ENCODE data around the gene ZC2HC1C.
A peak's percentile ranks its signal among the peaks of the same experiment; 100 is the strongest.
"Not testable (repeated sequence)": the region's sequence is repeated elsewhere in the genome, so short reads cannot be mapped to it uniquely, and the experiment has no call there.

Gene ZC2HC1C

DNA sequence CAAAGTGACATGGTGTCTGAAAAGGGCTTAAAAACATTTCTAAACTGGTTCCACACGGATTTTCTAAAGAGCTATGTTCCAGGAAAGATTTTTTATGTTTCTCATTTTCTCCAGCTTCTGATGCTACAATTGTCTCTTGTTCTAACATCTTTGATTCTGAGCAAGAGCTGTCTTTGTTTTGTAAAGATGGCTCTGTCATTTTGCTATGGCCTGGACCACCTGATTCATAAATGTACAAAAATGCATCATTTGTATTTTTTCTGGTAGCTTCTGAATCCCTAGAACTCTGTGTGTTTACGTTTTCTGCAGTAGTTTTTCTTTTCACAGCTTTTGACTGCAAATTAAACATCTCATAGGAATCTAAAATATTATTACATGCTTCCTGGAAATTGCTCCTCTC lies 21.3 kb upstream of the ZC2HC1C start:
- Mint-ChIP-seq H3K4me1 (ENCODE audit: low read depth) (peaks cover 73% of the 10 kb centered on the region), H3K36me3 (ENCODE audit: low read depth) (peaks cover 65% of the 10 kb centered on the region)

DNA sequence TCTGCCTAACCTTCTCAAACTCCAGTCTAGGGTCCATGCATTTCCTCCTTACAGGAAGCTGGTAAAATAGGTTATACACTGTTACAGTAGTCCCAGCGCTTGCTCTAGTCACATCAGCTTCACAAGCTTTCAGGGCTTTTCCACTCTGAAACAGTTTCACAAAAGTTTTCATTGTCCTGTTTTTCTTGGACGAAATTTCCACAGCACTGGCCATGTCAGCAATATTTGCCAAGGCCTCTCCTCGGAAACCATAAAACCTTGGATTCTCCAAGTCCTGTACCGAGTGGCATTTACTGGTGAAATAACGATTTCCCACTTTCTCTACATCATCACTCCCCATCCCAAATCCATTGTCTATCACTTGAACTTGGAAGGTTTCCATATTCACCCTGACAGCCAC lies 20.3 kb upstream of the ZC2HC1C start:
- Mint-ChIP-seq H3K4me3 (peak overlapping the region; percentile 89), H3K36me3 (ENCODE audit: low read depth) (peaks cover 68% of the 10 kb centered on the region), H3K27ac (no peak overlapping the region), H3K27me3 (no peaks in the 10 kb centered on the region), H3K9me3 (no peaks in the 10 kb centered on the region), H3K4me1 (ENCODE audit: low read depth) (peaks cover 77% of the 10 kb centered on the region)

More for the DNA sequence above, 21.3 kb upstream of the ZC2HC1C start:
- no peak overlapping the region for H3K4me3 Mint-ChIP-seq
- H3K27ac Mint-ChIP-seq, result no peak overlapping the region
- no peaks in the 10 kb centered on the region for H3K27me3 Mint-ChIP-seq
- no peaks in the 10 kb centered on the region for H3K9me3 Mint-ChIP-seq

DNA sequence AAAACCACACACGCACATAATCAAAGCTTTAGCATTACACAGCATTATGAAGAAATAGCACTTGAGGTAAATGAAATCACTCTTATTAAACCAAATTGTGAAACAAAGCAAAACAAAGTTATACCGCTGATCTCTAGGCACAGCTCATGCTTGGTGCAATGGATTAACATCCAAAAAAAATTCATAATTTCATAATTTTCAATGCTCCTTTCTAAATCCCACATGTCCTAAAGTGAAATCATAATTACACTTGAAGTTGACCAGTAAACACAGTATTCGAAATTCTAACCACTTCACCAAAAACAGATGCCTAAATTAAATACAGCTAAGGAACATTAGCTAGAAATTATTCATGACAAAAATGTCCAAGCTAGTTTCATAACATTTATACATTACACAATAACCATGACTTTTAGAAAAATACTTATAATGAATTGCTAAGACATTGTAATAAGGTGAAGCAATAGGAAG lies 19.7 kb upstream of the ZC2HC1C start:
- Mint-ChIP-seq H3K27ac (no peak overlapping the region), H3K27me3 (no peaks in the 10 kb centered on the region), H3K4me1 (ENCODE audit: low read depth) (peaks cover 71% of the 10 kb centered on the region)

DNA sequence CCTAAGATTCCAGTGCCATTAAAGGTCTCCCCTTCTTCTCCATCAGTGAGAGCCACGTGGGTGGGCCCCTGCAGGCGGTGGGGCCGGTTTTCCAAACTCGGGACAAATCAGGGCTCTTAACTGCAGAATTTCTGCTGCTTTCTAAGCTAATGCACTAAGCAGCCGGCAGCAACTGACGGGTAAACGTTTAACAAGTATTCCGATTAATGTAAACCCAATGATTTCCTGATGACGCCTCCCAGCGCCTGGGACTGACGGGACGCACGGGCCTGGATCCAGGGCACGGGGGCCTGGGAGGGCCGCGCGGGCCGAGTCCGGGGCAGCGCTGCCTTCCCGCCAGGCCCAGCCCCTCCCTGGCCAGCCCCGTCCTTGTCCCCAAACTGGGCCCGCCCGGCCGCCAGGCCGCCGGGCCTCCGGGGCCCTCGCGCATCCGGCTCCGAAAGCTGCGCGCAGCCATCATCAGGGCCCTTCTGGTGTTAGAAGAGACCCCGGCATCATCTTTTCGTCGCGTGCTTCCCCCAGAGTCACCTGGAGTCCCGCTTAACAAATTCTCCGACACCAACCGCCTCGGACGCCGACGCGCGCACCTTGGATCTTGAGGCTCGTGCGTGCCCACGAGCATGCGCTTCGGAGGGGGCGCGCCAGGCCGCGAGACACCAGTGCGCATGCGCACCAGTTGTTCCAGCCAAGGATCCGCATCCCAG lies 18.4 kb upstream of the ZC2HC1C start, which contains the start of gene MLH3:
Gene MLH3, minus strand, starts transcription at position 616 of the 704 bp plus-strand sequence. CDS start 1,812 bp downstream, outside the sequence.
- peak within 1 kb of the TSS; percentile 95 for H3K27ac Mint-ChIP-seq
- H3K36me3 Mint-ChIP-seq (ENCODE audit: low read depth), result peaks cover 74% of the 10 kb centered on the region
- H3K9me3 Mint-ChIP-seq, result no peaks in the 10 kb centered on the region
- peaks cover 66% of the 10 kb centered on the region for H3K4me1 Mint-ChIP-seq (ENCODE audit: low read depth)
- peak within 1 kb of the TSS; percentile 89 for H3K4me3 Mint-ChIP-seq
- no peaks in the 10 kb centered on the region for H3K27me3 Mint-ChIP-seq

More for the DNA sequence above, 19.7 kb upstream of the ZC2HC1C start:
- Mint-ChIP-seq H3K9me3 (no peaks in the 10 kb centered on the region), H3K4me3 (peak overlapping the region; percentile 89), H3K36me3 (ENCODE audit: low read depth) (peaks cover 67% of the 10 kb centered on the region)

DNA sequence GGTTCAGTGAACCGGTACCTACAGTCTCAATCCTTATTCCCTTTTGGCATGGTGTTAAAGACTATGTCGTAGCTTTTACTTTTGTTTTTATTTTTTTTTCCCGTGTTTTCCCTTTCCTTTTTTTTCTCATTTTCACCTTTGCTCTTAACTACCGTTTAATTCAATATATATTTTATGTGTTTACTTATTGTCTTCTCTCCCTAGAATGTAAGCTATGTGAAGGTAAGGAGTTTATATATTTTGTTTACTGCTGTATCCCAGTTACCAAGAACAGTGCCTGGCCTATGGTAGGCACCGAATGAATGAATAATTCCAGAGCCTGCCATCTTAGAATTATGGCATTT lies 17.9 kb upstream of the ZC2HC1C start:
- Mint-ChIP-seq H3K4me3 (peak overlapping the region; percentile 89), H3K9me3 (no peaks in the 10 kb centered on the region), H3K36me3 (ENCODE audit: low read depth) (peaks cover 75% of the 10 kb centered on the region), H3K27me3 (no peaks in the 10 kb centered on the region), H3K27ac (peak overlapping the region; percentile 95), H3K4me1 (ENCODE audit: low read depth) (peaks cover 66% of the 10 kb centered on the region)

DNA sequence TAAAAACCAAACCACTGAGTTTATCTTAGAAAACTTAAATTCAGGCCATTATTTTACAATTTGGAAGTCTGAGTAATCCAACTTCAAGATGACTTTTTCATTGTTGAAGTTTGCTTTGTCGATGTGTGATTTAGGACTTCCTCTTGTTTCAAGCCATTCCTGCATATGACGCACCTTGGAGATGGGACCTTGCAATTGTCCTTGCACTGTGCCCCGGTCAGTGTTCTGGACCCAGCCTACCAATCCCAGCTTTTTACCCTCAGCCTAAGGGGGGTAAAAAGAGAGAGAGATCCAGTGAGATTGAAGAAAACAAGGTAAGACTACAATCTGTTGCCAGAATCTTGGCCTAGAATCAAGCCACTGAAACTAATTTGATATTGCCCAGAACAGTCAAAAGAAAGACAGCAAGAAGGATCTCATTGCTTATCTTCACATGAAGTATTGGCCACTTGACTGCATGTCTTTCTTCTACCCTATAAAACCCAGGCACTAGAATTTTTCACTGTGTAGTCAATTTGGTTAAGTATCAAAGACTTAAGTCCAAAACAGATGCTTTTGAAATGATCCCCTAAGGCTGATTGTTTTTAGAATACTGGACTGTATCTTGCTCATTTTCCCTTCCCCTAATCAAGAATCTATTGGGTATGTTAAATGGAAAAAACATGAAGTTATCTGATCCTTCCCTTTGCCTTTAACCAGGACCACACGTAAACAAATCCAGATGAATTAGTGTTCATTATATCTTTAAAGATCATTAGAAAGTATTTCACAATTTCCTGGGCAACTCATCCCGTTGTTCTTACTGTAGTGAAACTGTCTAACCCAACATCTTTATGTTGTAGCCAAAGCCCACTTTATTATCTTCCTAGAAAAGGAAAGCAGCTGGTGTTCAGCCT lies 15.8 kb upstream of the ZC2HC1C start:
- Mint-ChIP-seq H3K36me3 (ENCODE audit: low read depth) (peaks cover 59% of the 10 kb centered on the region), H3K27ac (no peak overlapping the region), H3K9me3 (no peaks in the 10 kb centered on the region), H3K27me3 (no peaks in the 10 kb centered on the region), H3K4me1 (ENCODE audit: low read depth) (peaks cover 46% of the 10 kb centered on the region), H3K4me3 (no peak overlapping the region)

DNA sequence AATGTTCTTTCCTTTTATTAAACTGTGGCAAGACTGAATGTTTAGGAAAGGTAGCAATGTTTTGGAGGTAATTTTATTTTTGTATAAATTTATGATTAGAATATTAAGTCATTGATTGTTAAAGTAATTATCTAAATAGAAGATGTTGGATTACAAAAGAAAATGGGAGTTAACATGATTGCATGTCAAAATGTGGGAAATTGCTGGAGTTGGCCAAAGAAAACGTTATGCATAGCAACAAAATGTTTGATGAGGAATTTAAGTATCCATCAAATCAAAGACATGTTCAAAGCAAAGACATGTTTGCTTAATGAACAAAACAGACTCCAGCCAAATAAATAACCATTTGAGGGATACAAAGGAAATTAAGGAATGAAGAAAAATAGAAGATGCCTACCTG lies 15.0 kb upstream of the ZC2HC1C start:
- Mint-ChIP-seq H3K27me3 (no peaks in the 10 kb centered on the region), H3K4me1 (ENCODE audit: low read depth) (peaks cover 44% of the 10 kb centered on the region), H3K36me3 (ENCODE audit: low read depth) (peaks cover 56% of the 10 kb centered on the region), H3K27ac (no peak overlapping the region), H3K4me3 (no peak overlapping the region), H3K9me3 (no peaks in the 10 kb centered on the region)

DNA sequence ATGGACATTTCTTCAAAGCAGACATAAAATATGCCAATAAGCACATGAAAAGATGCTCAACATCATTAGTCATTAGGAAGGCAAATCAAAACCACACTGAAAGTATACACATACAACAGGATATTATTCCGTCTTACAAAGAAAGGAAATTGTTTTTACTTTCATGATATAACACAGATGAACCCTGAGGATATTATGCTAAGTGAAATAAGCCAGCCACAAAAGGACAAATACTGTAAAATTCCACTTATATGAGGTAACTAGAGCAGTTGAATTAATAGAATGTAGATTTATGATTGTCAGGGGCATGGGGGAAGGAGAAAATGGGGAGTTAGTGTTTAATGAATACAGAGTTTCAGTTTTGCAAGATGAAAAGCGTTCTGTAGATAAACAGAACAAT lies 9.8 kb upstream of the ZC2HC1C start:
- no peak overlapping the region for H3K4me3 Mint-ChIP-seq
- H3K4me1 Mint-ChIP-seq (ENCODE audit: low read depth), result peaks cover 44% of the 10 kb centered on the region
- no peak overlapping the region for H3K27ac Mint-ChIP-seq
- H3K9me3 Mint-ChIP-seq, result no peaks in the 10 kb centered on the region
- H3K36me3 Mint-ChIP-seq (ENCODE audit: low read depth), result peaks cover 47% of the 10 kb centered on the region
- no peaks in the 10 kb centered on the region for H3K27me3 Mint-ChIP-seq

DNA sequence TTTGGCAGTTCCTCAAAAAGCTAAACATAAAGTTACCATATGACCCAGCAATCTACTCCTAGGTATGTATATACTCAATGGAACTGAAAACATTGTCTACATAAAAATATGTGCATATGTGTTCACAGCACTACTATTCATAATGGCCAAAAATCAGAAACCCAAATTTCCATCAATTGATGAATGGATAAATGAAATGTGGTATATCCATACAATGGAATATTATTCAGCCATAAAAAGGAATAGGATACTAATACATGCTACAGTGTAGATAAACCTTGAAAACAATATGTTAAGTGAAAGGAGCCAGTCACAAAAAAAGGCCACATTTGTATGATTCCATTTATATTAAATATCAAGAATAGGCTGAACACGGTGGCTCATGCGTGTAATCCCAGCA lies 9.0 kb upstream of the ZC2HC1C start:
- Mint-ChIP-seq H3K4me1 (ENCODE audit: low read depth) (peaks cover 42% of the 10 kb centered on the region), H3K27me3 (no peaks in the 10 kb centered on the region), H3K4me3 (no peak overlapping the region), H3K36me3 (ENCODE audit: low read depth) (peaks cover 43% of the 10 kb centered on the region), H3K9me3 (no peaks in the 10 kb centered on the region), H3K27ac (no peak overlapping the region)

DNA sequence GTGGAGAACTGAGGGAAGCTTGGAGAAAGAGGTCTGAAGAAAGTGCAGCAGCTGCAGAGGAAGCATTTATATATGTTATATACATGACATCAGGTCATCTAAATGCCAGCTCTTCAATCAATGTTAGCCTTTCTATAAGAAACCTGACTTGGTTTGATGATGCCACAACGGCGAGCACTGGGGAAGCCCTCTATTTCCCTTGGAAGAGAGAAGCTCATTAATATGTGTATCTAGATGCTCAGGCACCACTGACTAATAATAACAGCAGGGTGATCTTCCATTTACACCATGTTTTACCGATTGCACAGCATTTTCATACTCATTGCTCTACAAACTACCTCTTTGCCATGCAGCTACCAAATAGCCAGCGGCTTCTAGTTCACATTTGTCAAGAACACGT lies 6.4 kb upstream of the ZC2HC1C start:
- H3K4me1 Mint-ChIP-seq (ENCODE audit: low read depth), result peaks cover 33% of the 10 kb centered on the region
- no peaks in the 10 kb centered on the region for H3K27me3 Mint-ChIP-seq
- no peaks in the 10 kb centered on the region for H3K9me3 Mint-ChIP-seq
- peaks cover 31% of the 10 kb centered on the region for H3K36me3 Mint-ChIP-seq (ENCODE audit: low read depth)
- peak overlapping the region; percentile 99 for H3K4me3 Mint-ChIP-seq
- H3K27ac Mint-ChIP-seq, result peak overlapping the region; percentile 96

DNA sequence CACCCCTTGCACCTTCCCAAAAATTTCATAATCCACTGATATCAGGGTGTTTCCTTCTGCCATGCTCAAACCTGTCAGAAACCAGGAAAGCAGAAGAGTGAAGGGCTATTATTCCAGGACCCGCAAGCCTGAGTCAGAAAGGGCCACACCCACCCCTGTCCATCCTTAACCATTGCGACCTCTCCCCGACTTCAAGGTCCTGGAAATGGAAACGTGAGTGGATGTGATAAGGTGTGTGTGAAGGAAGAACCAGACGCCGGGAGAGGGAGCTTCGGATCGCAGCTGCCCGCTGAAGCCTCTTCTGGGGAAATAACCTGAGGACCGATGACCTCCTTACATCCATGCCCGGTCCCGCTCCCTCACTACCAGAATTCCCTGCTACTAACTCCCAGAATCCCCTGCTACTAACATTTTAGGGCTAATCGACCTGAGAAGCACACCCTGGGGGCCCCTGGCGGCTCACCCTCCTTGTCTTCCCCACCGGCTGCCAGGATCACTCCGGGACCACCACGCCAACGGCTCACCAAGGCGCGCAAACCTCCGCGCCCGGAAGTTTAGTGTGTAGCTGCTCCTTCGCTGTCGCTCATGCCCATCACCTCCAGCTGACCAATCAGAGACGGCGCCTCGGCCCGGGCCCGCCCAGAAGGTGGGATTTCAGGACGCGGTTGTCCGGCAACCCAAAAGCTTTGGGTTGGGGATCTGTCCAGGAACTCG lies 5.8 kb upstream of the ZC2HC1C start, which contains the start of gene ACYP1:
Gene ACYP1, minus strand, starts transcription at position 534 of the 714 bp plus-strand sequence. Its CDS starts 471 bp downstream, at position 63.
- peak within 1 kb of the TSS; percentile 99 for H3K4me3 Mint-ChIP-seq
- peaks cover 28% of the 10 kb centered on the region for H3K36me3 Mint-ChIP-seq (ENCODE audit: low read depth)
- no peaks in the 10 kb centered on the region for H3K9me3 Mint-ChIP-seq
- H3K27me3 Mint-ChIP-seq, result no peaks in the 10 kb centered on the region
- peak within 1 kb of the TSS; percentile 96 for H3K27ac Mint-ChIP-seq
- H3K4me1 Mint-ChIP-seq (ENCODE audit: low read depth), result peaks cover 33% of the 10 kb centered on the region

DNA sequence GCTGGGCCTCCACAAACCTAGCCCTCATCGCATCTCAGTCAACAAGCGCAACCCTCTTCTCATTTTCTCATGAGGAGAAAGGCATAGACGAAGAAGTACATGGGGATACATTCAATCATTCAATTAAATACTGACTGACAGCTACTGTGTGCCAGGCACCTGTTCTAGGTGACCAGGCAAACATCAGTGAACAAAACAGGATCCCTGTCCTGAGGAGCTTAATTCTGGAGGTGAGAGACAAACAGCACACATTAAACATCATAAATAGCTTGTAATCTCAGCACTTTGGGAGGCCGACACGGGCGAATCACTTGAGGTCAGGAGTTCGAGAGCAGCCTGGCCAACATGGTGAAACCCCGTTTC lies 5.3 kb upstream of the ZC2HC1C start:
- Mint-ChIP-seq H3K36me3 (ENCODE audit: low read depth) (peaks cover 25% of the 10 kb centered on the region), H3K27ac (peak overlapping the region; percentile 96), H3K4me1 (ENCODE audit: low read depth) (peaks cover 33% of the 10 kb centered on the region), H3K4me3 (peak overlapping the region; percentile 99), H3K9me3 (no peaks in the 10 kb centered on the region), H3K27me3 (no peaks in the 10 kb centered on the region)

DNA sequence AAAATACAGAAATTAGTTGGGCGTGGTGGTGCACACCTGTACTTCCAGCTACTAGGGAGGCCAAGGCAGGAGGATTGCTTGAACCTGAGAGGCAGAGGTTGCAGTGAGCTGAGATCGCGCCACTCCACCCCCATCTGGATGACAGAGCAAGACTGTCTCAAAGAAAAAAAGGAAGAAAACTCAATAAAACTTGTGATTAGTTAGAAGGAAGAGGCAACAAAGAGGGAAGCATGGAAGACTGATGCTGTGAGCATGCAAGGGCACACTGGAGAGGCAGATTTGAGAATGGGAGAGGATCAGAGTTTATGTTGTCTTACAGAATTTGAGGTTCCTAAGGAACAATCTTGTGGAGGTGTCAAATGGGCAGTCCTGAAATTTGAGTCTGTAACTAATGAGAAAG lies 2.8 kb upstream of the ZC2HC1C start:
- H3K27ac Mint-ChIP-seq, result no peak overlapping the region
- no peaks in the 10 kb centered on the region for H3K27me3 Mint-ChIP-seq
- no peak overlapping the region for H3K4me3 Mint-ChIP-seq
- H3K4me1 Mint-ChIP-seq (ENCODE audit: low read depth), result peaks cover 22% of the 10 kb centered on the region
- no peaks in the 10 kb centered on the region for H3K9me3 Mint-ChIP-seq
- H3K36me3 Mint-ChIP-seq (ENCODE audit: low read depth), result peaks cover 1% of the 10 kb centered on the region

DNA sequence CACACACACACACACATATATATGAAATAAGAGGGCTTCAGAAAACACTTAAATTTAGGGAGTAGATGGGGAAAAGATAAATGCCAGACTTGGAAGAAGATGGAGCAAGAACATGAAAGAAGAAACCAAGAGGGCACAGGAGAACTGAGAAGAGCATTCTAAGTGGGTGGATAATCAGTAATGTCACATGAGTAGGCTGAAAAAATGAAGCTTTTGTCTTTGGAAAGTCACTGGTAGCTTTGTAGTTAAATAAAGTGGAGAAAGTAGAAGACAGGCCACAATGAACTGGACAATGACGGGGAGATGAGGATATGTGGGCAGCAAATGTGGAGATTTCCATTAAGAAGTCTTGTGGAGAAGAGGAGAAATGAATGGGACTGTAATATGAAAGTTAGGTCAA lies 2.2 kb upstream of the ZC2HC1C start:
- Mint-ChIP-seq H3K4me1 (ENCODE audit: low read depth) (peaks cover 21% of the 10 kb centered on the region), H3K27me3 (no peaks in the 10 kb centered on the region), H3K9me3 (no peaks in the 10 kb centered on the region), H3K36me3 (ENCODE audit: low read depth) (no peaks in the 10 kb centered on the region), H3K27ac (no peak overlapping the region), H3K4me3 (no peak overlapping the region)

DNA sequence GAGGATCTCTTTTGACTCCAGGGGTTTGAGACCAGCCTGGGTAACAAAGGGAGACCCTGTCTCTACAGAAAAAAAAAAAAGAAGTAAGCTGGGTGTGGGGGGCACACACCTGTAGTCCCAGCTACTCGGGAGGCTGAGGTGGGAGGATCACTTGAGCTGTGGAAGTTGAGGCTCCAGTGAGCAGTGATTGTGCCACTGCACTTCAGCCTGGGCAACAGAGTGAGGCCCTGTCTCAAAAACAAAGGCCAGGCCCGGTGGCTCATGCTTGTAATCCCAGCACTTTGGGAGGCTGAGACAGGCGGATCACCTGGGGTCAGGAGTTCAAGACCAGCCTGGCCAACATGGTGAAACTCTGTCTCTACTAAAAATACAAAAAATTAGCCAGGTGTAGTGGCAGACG lies 1.7 kb upstream of the ZC2HC1C start:
- not testable (repeated sequence) for H3K36me3 Mint-ChIP-seq (ENCODE audit: low read depth); H3K27ac Mint-ChIP-seq; H3K27me3 Mint-ChIP-seq; H3K4me3 Mint-ChIP-seq; H3K9me3 Mint-ChIP-seq
- peaks cover 17% of the 10 kb centered on the region for H3K4me1 Mint-ChIP-seq (ENCODE audit: low read depth)

Measured in stimulated activated naive CD8-positive, alpha-beta T cell treated with anti-CD3 and anti-CD28 coated beads, Interleukin-15, Interleukin-2, amounts not matched to agents 100 ng/mL and 50 ng/mL, for 24 hours (primary cell).